Coronary artery (tissue), 2 donors: ENCODE data around the gene CDX2.
A peak's percentile ranks its signal among the peaks of the same experiment; 100 is the strongest.

Experiments used
- DNase-seq: peaks from one replicate; pipeline ENCODE4 v3.0.0-alpha.2; 2017; ENCODE audit warnings: low spot score
- H3K27ac ChIP-seq, 2 donors: fragments of 200-600 bp; sonication (generic); one replicate each; pipeline ENCODE4 v1.5.1; 2016 to 2019
- H3K4me3 ChIP-seq: fragments of 200-600 bp; sonication (generic); 2 replicates; pipeline ENCODE4 v1.5.1; 2016; ENCODE audit warnings: mild to moderate bottlenecking, moderate library complexity
- CTCF ChIP-seq: fragments of 200-600 bp; sonication (generic); IDR thresholded peaks from one replicate; pipeline ENCODE4 v1.5.1; 2019; ENCODE audit warnings: antibody characterized with exemption

Gene CDX2

GRCh38 chr13:27972478-27972820, 3.3 kb upstream of the CDX2 start:
- no peak overlapping the region for H3K27ac ChIP-seq
- no peak overlapping the region for H3K4me3 ChIP-seq
- no peak for TF ChIP-seq CTCF
- DNase-seq: no peak

- no peak for DNase-seq
Observed at GRCh38 chr13:27971776-27972477, 2.8 kb upstream of the CDX2 start.

GRCh38 chr13:27971236-27971645, 2.1 kb upstream of the CDX2 start:
- DNase-seq: no peak
- Histone ChIP-seq H3K4me3 (no peak overlapping the region), H3K27ac (no peak overlapping the region)
- no peak for TF ChIP-seq CTCF

More at GRCh38 chr13:27971776-27972477, 2.8 kb upstream of the CDX2 start:
- H3K27ac ChIP-seq: no peak overlapping the region
- no peak overlapping the region for H3K4me3 ChIP-seq
- TF ChIP-seq CTCF: no peak

- TF ChIP-seq CTCF: no peak
- no peak for DNase-seq
- no peak overlapping the region for H3K27ac ChIP-seq
- H3K4me3 ChIP-seq: no peak overlapping the region
Observed at GRCh38 chr13:27970382-27971235, 1.5 kb upstream of the CDX2 start.

GRCh38 chr13:27969866-27970229, 733 bp upstream of the CDX2 start:
- no peak for DNase-seq
- H3K4me3 ChIP-seq: no peak overlapping the region

GRCh38 chr13:27968316-27969081, 616 bp downstream of the CDX2 start:
- peak overlapping the region; percentile 47 for H3K4me3 ChIP-seq
- no peak overlapping the region for H3K27ac ChIP-seq
- TF ChIP-seq CTCF: no peak
- no peak for DNase-seq

More at GRCh38 chr13:27969866-27970229, 733 bp upstream of the CDX2 start:
- no peak for TF ChIP-seq CTCF
- H3K27ac ChIP-seq: no peak overlapping the region
